AG09319 (cell line): ENCODE results near the gene GBX2.

ENCODE experiments used
- DNase-seq: peaks from one replicate; pipeline ENCODE4 v3.0.0-alpha.2; 2010; ENCODE audit warnings: low read depth; ENCODE audit errors: extremely low read depth
- CTCF ChIP-seq: IDR thresholded peaks from 2 replicates; pipeline ENCODE4 v1.5.1; 2011; ENCODE audit warnings: low read depth, mild to moderate bottlenecking, inconsistent platforms, low read length, moderate library complexity

GBX2 gene

DNA sequence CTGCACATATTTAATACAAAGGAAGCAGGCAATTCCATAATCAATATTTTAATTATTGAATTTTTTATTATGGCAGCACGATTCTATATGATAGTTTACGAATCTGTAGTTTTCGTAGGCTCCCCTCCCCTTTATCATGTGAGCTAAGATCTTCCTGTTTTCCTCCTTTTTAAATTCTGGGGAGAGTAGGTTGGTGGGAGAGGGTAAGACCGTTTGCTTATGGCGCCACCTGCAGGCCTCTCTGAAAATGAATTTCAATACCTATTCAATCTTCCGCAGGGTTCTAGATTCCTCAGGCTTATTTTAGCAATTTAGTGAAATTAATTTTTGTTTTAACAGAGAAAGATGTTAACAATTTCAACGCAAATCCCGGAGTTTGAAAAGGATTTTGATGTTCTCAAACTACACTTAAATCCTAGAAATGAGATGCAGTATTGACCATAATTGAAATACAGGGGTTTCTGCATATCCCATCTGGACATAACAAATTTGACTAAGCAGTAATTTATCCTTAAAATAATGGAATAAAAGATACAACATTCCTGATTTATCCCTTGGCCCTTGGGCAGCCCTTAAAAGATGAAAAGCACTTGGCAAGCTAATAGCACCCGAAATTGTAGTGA, 12.8 kb upstream of the GBX2 start:
- no peak for DNase-seq
- TF ChIP-seq CTCF: peak; percentile 67

DNA sequence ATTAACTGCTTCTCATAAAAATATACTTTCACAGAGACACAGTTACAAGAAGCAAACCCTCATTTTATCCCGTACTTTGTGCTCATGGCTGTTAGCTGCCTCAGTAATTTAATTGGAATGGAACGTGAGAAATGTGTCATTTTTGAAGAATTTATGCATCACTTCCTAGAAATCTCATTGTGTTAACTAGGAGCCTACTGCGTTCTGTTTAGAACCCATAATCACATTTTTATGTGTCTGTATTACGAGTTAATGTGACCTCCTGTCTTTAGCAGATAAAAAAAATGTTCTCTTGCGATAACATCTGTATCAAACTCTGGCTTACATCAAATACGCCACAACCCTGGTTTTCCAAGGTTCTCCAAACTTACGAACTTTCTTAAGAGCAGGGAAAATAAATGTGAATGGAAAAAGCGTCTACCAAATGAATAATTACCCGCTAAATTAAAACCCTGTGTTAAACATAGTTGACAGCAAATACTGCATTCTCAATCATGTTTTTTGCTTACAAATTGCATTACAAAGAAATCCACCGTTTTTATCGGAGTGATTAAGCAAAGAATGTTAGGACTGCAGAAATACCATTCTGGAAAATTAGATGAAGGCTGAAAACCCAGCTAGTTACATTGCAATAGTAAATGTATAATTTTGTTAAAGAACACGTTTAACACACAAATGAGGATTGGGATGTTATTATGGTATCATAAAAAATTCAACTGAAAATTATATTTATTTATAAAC, 12.1 kb upstream of the GBX2 start:
- no peak for TF ChIP-seq CTCF
- DNase-seq: no peak

- no peak for DNase-seq
- TF ChIP-seq CTCF: no peak
Observed at GRCh38 chr2:236179236-236180075, 11.3 kb upstream of the GBX2 start.

GRCh38 chr2:236178890-236179235, 10.7 kb upstream of the GBX2 start:
- no peak for DNase-seq
- TF ChIP-seq CTCF: no peak

- peak; percentile 83 for TF ChIP-seq CTCF
- no peak for DNase-seq
Observed at GRCh38 chr2:236177967-236178889, 10.0 kb upstream of the GBX2 start.

DNA sequence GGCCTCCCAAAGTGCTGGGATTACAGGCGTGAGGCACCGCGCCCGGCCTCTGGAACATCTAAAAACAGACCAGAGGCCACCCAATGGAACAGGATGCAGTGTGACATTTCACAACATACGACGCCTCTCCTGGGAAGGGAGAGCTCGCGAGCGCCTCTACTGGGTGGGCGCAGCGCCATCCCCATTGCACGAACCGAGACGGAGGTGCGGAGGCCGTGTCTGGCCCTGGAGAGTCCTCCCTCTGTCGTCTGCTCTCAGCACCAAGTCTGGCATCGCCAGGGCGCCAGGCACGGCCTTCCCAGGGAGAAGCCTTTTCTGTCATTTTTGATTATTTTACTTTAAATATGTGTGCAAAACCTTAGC, 9.4 kb upstream of the GBX2 start:
- no peak for DNase-seq
- TF ChIP-seq CTCF: peak; percentile 23
